ENCODE data around the gene PDE8B.

DNA sequence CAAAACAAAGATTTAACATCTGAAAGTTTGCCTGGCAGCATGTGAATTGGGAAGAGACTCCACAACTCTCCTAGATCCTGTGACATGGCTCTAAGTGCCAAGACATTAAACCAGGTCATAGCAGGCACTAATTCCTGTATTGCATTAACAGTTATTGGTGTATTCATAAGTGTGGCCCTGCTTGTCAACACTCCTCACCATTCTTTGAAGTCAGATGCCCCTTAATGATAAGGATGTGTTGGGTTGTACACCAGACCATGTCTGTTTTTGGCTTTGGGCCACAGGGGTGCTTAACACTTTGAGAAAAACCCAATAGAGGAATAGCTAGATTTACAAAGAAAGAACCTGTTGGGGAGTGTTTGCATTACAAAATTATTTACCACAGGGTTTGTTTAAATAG, 43.4 kb upstream of the PDE8B start:
- TF ChIP-seq, protein P1, sequence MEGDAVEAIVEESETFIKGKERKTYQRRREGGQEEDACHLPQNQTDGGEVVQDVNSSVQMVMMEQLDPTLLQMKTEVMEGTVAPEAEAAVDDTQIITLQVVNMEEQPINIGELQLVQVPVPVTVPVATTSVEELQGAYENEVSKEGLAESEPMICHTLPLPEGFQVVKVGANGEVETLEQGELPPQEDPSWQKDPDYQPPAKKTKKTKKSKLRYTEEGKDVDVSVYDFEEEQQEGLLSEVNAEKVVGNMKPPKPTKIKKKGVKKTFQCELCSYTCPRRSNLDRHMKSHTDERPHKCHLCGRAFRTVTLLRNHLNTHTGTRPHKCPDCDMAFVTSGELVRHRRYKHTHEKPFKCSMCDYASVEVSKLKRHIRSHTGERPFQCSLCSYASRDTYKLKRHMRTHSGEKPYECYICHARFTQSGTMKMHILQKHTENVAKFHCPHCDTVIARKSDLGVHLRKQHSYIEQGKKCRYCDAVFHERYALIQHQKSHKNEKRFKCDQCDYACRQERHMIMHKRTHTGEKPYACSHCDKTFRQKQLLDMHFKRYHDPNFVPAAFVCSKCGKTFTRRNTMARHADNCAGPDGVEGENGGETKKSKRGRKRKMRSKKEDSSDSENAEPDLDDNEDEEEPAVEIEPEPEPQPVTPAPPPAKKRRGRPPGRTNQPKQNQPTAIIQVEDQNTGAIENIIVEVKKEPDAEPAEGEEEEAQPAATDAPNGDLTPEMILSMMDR (IDR thresholded peaks at IDR 0.05): no peak
- TF ChIP-seq POLR2A (IDR thresholded peaks at IDR 0.05): no peak
